Measurements from ENCODE around the gene MTRR. TPM values are rescaled to one million over a fixed set of nuclear protein-coding genes. Genes with fewer than 3 reads are reported as not detected.

Gene MTRR
- total and polyA plus RNA-seq, 2 of the 4 experiments (the other 2 are of a cell fraction): 33.2 to 33.5 TPM

DNA sequence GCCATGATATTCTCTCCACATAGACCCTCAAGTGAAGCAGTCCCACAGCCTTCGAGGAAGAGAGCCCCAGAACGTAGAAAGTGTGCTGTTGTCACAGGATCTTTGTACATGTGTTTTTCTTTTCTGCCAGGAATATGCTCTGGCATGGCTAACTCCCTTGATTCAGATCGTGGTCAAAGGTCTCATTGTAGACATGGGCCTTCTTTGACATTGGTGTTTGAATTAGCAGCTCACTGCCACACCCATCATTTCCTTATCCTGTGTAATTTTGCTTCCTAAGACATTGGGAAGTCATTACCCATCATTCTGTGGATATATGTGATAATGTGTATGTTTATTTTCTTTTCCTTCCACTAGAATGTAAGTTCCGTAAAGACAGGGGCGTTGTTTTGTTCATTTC is 25.5 kb downstream of the MTRR start:
- Histone ChIP-seq H3K4me2 (ENCODE audit: low read depth, low read length) (no peak overlapping the region), H3K18ac (ENCODE audit: low read depth, low read length) (no peak overlapping the region), H2BK20ac (ENCODE audit: low read depth, low read length) (no peak overlapping the region), H2BK15ac (ENCODE audit: low read depth, low read length) (no peak overlapping the region), H2AK5ac (ENCODE audit: low read depth, low read length) (no peak overlapping the region), H3K9ac (ENCODE audit: low read depth, low read length) (no peak overlapping the region), H2BK5ac (ENCODE audit: low read depth, low read length, poor library complexity, severe bottlenecking) (no peak overlapping the region), H3K4me1 (ENCODE audit: control insufficient read depth, insufficient read depth, low read length) (no peaks in the 10 kb centered on the region), H3K36me3 (ENCODE audit: control insufficient read depth, insufficient read depth, low read length) (peaks cover 38% of the 10 kb centered on the region), H3K4me3 (ENCODE audit: insufficient read depth, low read depth, low read length) (no peak overlapping the region), H3K79me1 (ENCODE audit: low read depth in 1 of 2, low read length in 2 of 2) (peaks cover 4 to 7% of the 10 kb centered on the region in 2 experiments; a peak in 2 of 4 replicates), H3K27ac (ENCODE audit: insufficient read depth, low read length) (no peak overlapping the region), H3K14ac (replicated peaks; ENCODE audit: low read depth, low read length) (no peak overlapping the region), H3K23ac (ENCODE audit: low read depth, low read length) (0 out of 2 replicates have a peak overlapping the region, but pooled peaks have one; percentile 11), H3K9me3 (ENCODE audit: control insufficient read depth, insufficient read depth, low read length) (no peaks in the 10 kb centered on the region), H3K56ac (ENCODE audit: extremely low read depth, insufficient read depth, low read length) (no peak overlapping the region), H3K4ac (ENCODE audit: low read depth, low read length) (no peak overlapping the region), H4K5ac (ENCODE audit: low read depth, low read length) (no peak overlapping the region), H4K8ac (ENCODE audit: low read depth in 2 of 2, low read length in 2 of 2) (no peak overlapping the region), H2AFZ (replicated peaks; ENCODE audit: low read length, poor library complexity) (no peak overlapping the region), H2BK120ac (ENCODE audit: low read depth, low read length) (no peak overlapping the region), H4K91ac (ENCODE audit: insufficient read depth, low read depth, low read length) (no peak overlapping the region; the same call in 1 of the 2 replicates), H2AK9ac (replicated peaks; ENCODE audit: low read depth, low read length, poor library complexity) (no peak overlapping the region), H3K9me1 (ENCODE audit: insufficient read depth, low read length) (peaks cover 4% of the 10 kb centered on the region; the same call in 1 of the 2 replicates), H3K27me3 (ENCODE audit: control insufficient read depth, insufficient read depth, low read length) (no peaks in the 10 kb centered on the region), H4K20me1 (ENCODE audit: insufficient read depth, low read length) (no peaks in the 10 kb centered on the region)
- no CpG with 5 or more reads among the region's 5 CpGs for WGBS, 2 experiments (ENCODE audit: extremely low coverage in 2 of 2, insufficient read length in 1 of 2)
- ATAC-seq (ENCODE audit: low read depth) (no peak), DNase-seq (no peak)
- ChIA-PET CTCF (no interaction called here), POLR2A (ENCODE audit: unreplicated experiment) (no interaction called here)
- no TSS peak for BruUV-seq (replicated peaks)
- in situ Hi-C loops (cut with MboI; ENCODE audit: low sequenced_read_pairs) (loop anchor here (25.0 kb wide), 2 partner anchors 1168 to 1643 kb away; partner anchors contain the start of gene SEMA5A), dilution Hi-C loops (cut with HindIII; ENCODE audit: low sequenced_read_pairs, unreplicated experiment) (no loop called here), intact Hi-C loops (cut with micrococcal nuclease) (no loop called here)
- no peak for TF ChIP-seq CHD1 (IDR thresholded peaks at IDR 0.05; ENCODE audit: low read depth, low read length)
- TF ChIP-seq RFX5 (IDR thresholded peaks at IDR 0.05; ENCODE audit: low read depth, low read length): no peak
- no peak for TF ChIP-seq RAD21 (IDR thresholded peaks at IDR 0.05; ENCODE audit: low read length)
- TF ChIP-seq, protein P1, sequence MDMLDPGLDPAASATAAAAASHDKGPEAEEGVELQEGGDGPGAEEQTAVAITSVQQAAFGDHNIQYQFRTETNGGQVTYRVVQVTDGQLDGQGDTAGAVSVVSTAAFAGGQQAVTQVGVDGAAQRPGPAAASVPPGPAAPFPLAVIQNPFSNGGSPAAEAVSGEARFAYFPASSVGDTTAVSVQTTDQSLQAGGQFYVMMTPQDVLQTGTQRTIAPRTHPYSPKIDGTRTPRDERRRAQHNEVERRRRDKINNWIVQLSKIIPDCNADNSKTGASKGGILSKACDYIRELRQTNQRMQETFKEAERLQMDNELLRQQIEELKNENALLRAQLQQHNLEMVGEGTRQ (IDR thresholded peaks at IDR 0.05; ENCODE audit: low read depth, low read length): no peak
- no peak for TF ChIP-seq MAZ (IDR thresholded peaks at IDR 0.05; ENCODE audit: borderline replicate concordance, low read depth, low read length)
- TF ChIP-seq, protein P2, sequence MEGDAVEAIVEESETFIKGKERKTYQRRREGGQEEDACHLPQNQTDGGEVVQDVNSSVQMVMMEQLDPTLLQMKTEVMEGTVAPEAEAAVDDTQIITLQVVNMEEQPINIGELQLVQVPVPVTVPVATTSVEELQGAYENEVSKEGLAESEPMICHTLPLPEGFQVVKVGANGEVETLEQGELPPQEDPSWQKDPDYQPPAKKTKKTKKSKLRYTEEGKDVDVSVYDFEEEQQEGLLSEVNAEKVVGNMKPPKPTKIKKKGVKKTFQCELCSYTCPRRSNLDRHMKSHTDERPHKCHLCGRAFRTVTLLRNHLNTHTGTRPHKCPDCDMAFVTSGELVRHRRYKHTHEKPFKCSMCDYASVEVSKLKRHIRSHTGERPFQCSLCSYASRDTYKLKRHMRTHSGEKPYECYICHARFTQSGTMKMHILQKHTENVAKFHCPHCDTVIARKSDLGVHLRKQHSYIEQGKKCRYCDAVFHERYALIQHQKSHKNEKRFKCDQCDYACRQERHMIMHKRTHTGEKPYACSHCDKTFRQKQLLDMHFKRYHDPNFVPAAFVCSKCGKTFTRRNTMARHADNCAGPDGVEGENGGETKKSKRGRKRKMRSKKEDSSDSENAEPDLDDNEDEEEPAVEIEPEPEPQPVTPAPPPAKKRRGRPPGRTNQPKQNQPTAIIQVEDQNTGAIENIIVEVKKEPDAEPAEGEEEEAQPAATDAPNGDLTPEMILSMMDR (conservative IDR thresholded peaks at IDR 0.05; ENCODE audit: low read depth, low read length): no peak
- TF ChIP-seq, protein P3, sequence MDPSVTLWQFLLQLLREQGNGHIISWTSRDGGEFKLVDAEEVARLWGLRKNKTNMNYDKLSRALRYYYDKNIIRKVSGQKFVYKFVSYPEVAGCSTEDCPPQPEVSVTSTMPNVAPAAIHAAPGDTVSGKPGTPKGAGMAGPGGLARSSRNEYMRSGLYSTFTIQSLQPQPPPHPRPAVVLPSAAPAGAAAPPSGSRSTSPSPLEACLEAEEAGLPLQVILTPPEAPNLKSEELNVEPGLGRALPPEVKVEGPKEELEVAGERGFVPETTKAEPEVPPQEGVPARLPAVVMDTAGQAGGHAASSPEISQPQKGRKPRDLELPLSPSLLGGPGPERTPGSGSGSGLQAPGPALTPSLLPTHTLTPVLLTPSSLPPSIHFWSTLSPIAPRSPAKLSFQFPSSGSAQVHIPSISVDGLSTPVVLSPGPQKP (IDR thresholded peaks at IDR 0.05; ENCODE audit: borderline replicate concordance, low read depth, low read length): no peak
- no peak for TF ChIP-seq MXI1 (IDR thresholded peaks at IDR 0.05; ENCODE audit: borderline replicate concordance, low read depth, low read length)
- no peak for TF ChIP-seq NFE2L2 (IDR thresholded peaks at IDR 0.05; ENCODE audit: low read depth, low read length)
- TF ChIP-seq POLR2A (IDR thresholded peaks at IDR 0.05; ENCODE audit: low read depth, low read length): no peak
- TF ChIP-seq BHLHE40 (IDR thresholded peaks at IDR 0.05; ENCODE audit: low read depth, low read length): no peak
